Muscle layer of colon (tissue), 2 donors: Measurements from ENCODE around the gene HOXC12.

Experiments
- H3K27ac ChIP-seq: one replicate; pipeline ENCODE4 v1.7.0; 2013; ENCODE audit warnings: low read depth, mild to moderate bottlenecking, low read length, moderate library complexity
- H3K27me3 ChIP-seq, 2 donors: one replicate each; pipeline ENCODE4 v1.7.0; 2013; ENCODE audit warnings: low read length in 2 of 2, mild to moderate bottlenecking in 2 of 2; ENCODE audit not compliant: insufficient read depth in 2 of 2, control insufficient read depth in 1 of 2
- H3K36me3 ChIP-seq: one replicate; pipeline ENCODE4 v1.7.0; 2013; ENCODE audit warnings: mild to moderate bottlenecking, low read length; ENCODE audit not compliant: insufficient read depth
- H3K4me1 ChIP-seq: one replicate; pipeline ENCODE4 v1.7.0; 2013; ENCODE audit warnings: mild to moderate bottlenecking, low read length; ENCODE audit not compliant: insufficient read depth
- H3K4me3 ChIP-seq, 2 donors: one replicate each; pipeline ENCODE4 v1.7.0; 2013; ENCODE audit warnings: low read length in 2 of 2, low read depth in 1 of 2, mild to moderate bottlenecking in 1 of 2, moderate library complexity in 1 of 2
- H3K9ac ChIP-seq: one replicate; pipeline ENCODE4 v1.7.0; 2013; ENCODE audit warnings: low read length
- H3K9me3 ChIP-seq: one replicate; pipeline ENCODE4 v1.7.0; 2013; ENCODE audit warnings: mild to moderate bottlenecking, low read length
- donor health status: abdominal sarcoma.
- donor health status: Adenocarcinoma of cecum.

Gene HOXC12

GRCh38 chr12:53976172-53976822 lies 21.6 kb downstream of the HOXC12 start:
- H3K27me3 ChIP-seq = peaks cover 64 to 86% of the 10 kb centered on the region in 2 donors
- H3K36me3 ChIP-seq = no peaks in the 10 kb centered on the region
- no peaks in the 10 kb centered on the region for H3K4me1 ChIP-seq
- no peak overlapping the region for H3K4me3 ChIP-seq
- no peak overlapping the region for H3K9ac ChIP-seq
- H3K27ac ChIP-seq = no peak overlapping the region
- no peaks in the 10 kb centered on the region for H3K9me3 ChIP-seq

GRCh38 chr12:53976823-53977595 lies 22.3 kb downstream of the HOXC12 start:
- Histone ChIP-seq H3K27ac (no peak overlapping the region), H3K36me3 (no peaks in the 10 kb centered on the region), H3K4me1 (no peaks in the 10 kb centered on the region), H3K9ac (no peak overlapping the region), H3K27me3 (peaks cover 63 to 86% of the 10 kb centered on the region in 2 donors), H3K9me3 (no peaks in the 10 kb centered on the region), H3K4me3 (no peak overlapping the region)

GRCh38 chr12:53977596-53978445 lies 23.1 kb downstream of the HOXC12 start:
- Histone ChIP-seq H3K4me1 (no peaks in the 10 kb centered on the region), H3K9ac (no peak overlapping the region), H3K36me3 (no peaks in the 10 kb centered on the region), H3K4me3 (no peak overlapping the region), H3K9me3 (no peaks in the 10 kb centered on the region), H3K27me3 (peaks cover 56 to 86% of the 10 kb centered on the region in 2 donors), H3K27ac (no peak overlapping the region)

- Histone ChIP-seq H3K36me3 (no peaks in the 10 kb centered on the region), H3K9ac (no peak overlapping the region), H3K4me1 (no peaks in the 10 kb centered on the region), H3K27ac (no peak overlapping the region), H3K27me3 (peaks cover 56 to 86% of the 10 kb centered on the region in 2 donors), H3K4me3 (no peak overlapping the region), H3K9me3 (no peaks in the 10 kb centered on the region)
Measured at GRCh38 chr12:53978477-53979356, 24.0 kb downstream of the HOXC12 start.

GRCh38 chr12:53980104-53980801 lies 25.6 kb downstream of the HOXC12 start:
- Histone ChIP-seq H3K9me3 (no peaks in the 10 kb centered on the region), H3K4me3 (no peak overlapping the region), H3K36me3 (no peaks in the 10 kb centered on the region), H3K27me3 (peaks cover 57 to 83% of the 10 kb centered on the region in 2 donors), H3K4me1 (peaks cover 4% of the 10 kb centered on the region), H3K9ac (no peak overlapping the region), H3K27ac (no peak overlapping the region)

- Histone ChIP-seq H3K4me3 (no peak overlapping the region), H3K9ac (no peak overlapping the region), H3K36me3 (no peaks in the 10 kb centered on the region), H3K4me1 (peaks cover 11% of the 10 kb centered on the region), H3K27ac (no peak overlapping the region), H3K9me3 (no peaks in the 10 kb centered on the region), H3K27me3 (peaks cover 60 to 83% of the 10 kb centered on the region in 2 donors)
Measured at GRCh38 chr12:53980802-53981496, 26.2 kb downstream of the HOXC12 start.

GRCh38 chr12:53981634-53982565 lies 27.2 kb downstream of the HOXC12 start:
- peaks cover 56 to 83% of the 10 kb centered on the region in 2 donors for H3K27me3 ChIP-seq
- H3K9ac ChIP-seq = no peak overlapping the region
- no peaks in the 10 kb centered on the region for H3K9me3 ChIP-seq
- no peak overlapping the region for H3K27ac ChIP-seq
- H3K4me3 ChIP-seq = no peak overlapping the region
- H3K4me1 ChIP-seq = peaks cover 17% of the 10 kb centered on the region
- no peaks in the 10 kb centered on the region for H3K36me3 ChIP-seq

- H3K27me3 ChIP-seq = peaks cover 51 to 83% of the 10 kb centered on the region in 2 donors
- H3K36me3 ChIP-seq = no peaks in the 10 kb centered on the region
- H3K4me1 ChIP-seq = peaks cover 17% of the 10 kb centered on the region
- H3K9ac ChIP-seq = no peak overlapping the region
- H3K4me3 ChIP-seq = no peak overlapping the region
- no peaks in the 10 kb centered on the region for H3K9me3 ChIP-seq
- H3K27ac ChIP-seq = no peak overlapping the region
Measured at GRCh38 chr12:53982648-53983567, 28.2 kb downstream of the HOXC12 start.

GRCh38 chr12:53983568-53983949 lies 28.9 kb downstream of the HOXC12 start:
- Histone ChIP-seq H3K4me3 (no peak overlapping the region), H3K27ac (no peak overlapping the region), H3K9ac (no peak overlapping the region), H3K9me3 (no peaks in the 10 kb centered on the region), H3K27me3 (peaks cover 55 to 85% of the 10 kb centered on the region in 2 donors), H3K36me3 (no peaks in the 10 kb centered on the region), H3K4me1 (peaks cover 17% of the 10 kb centered on the region)
